Endothelial cell of umbilical vein (primary cell): Measurements from ENCODE around the gene FOXP1.

Experiments
- EZH2 ChIP-seq: IDR thresholded peaks from 2 replicates; pipeline ENCODE4 v1.6.1; 2012; ENCODE audit warnings: borderline replicate concordance, low read depth, mild to moderate bottlenecking, moderate library complexity, low read length, inconsistent platforms; ENCODE audit not compliant: severe bottlenecking
- FOS ChIP-seq: IDR thresholded peaks from 2 replicates; pipeline ENCODE4 v1.6.1; 2011; ENCODE audit warnings: mild to moderate bottlenecking, low read length, moderate library complexity, borderline replicate concordance; ENCODE audit not compliant: insufficient read depth
- GATA2 ChIP-seq: IDR thresholded peaks from 2 replicates; pipeline ENCODE4 v1.7.0; 2011; ENCODE audit warnings: low read depth, mild to moderate bottlenecking, moderate library complexity, mixed read lengths, low read length; ENCODE audit not compliant: insufficient read length, insufficient read depth
- JUN ChIP-seq: IDR thresholded peaks from 2 replicates; pipeline ENCODE4 v1.6.1; 2011; ENCODE audit warnings: borderline replicate concordance, low read depth; ENCODE audit not compliant: insufficient read length, insufficient read depth
- MYC ChIP-seq: IDR thresholded peaks from one replicate; pipeline ENCODE4 v1.6.1; 2011; ENCODE audit warnings: mild to moderate bottlenecking, low read depth, low read length
- POLR2A ChIP-seq: IDR thresholded peaks from 2 replicates; pipeline ENCODE4 v1.6.1; 2012; ENCODE audit warnings: low read depth, mild to moderate bottlenecking, control low read depth, low read length
- POLR2AphosphoS5 ChIP-seq: IDR thresholded peaks from 2 replicates; pipeline ENCODE4 v1.6.1; 2012; ENCODE audit warnings: low read depth, mild to moderate bottlenecking, control low read depth, low read length, moderate library complexity; ENCODE audit not compliant: insufficient read depth
- TF ChIP-seq, protein P1 (sequence below), 2 donors: IDR thresholded peaks; 1 replicate in 1 of 2; 2 replicates in 1 of 2; pipeline ENCODE4 v1.5.1; 2011; ENCODE audit warnings: low read length in 2 of 2, mild to moderate bottlenecking in 2 of 2, moderate library complexity in 2 of 2, control low read depth in 1 of 2, inconsistent platforms in 1 of 2, low read depth in 1 of 2; ENCODE audit not compliant: insufficient read depth in 1 of 2; ENCODE audit errors: extremely low read depth in 1 of 2
- TF ChIP-seq, protein P2 (sequence below): IDR thresholded peaks from 2 replicates; pipeline ENCODE4 v1.6.1; 2011; ENCODE audit not compliant: insufficient read depth, insufficient read length

DNA sequence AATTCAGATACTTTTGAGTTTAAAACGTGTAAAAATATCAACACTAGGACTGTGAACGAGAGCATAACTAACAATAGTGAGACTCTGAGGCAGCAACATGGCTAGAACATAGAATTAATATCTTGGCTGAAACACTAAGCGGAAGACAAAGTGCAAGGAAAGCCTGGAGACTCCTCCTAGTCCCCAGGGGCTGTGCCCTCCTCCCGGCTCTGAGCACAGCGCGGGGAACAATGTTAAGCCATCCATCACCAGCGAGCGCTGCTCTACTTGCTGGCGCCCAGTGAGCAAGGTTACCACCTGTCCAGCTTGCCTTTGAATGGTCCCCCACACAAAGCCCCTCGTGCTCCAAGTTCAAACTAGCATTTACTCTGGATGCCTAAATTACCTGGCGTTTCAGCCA is 436.9 kb downstream of the FOXP1 start:
- TF ChIP-seq, protein P1, sequence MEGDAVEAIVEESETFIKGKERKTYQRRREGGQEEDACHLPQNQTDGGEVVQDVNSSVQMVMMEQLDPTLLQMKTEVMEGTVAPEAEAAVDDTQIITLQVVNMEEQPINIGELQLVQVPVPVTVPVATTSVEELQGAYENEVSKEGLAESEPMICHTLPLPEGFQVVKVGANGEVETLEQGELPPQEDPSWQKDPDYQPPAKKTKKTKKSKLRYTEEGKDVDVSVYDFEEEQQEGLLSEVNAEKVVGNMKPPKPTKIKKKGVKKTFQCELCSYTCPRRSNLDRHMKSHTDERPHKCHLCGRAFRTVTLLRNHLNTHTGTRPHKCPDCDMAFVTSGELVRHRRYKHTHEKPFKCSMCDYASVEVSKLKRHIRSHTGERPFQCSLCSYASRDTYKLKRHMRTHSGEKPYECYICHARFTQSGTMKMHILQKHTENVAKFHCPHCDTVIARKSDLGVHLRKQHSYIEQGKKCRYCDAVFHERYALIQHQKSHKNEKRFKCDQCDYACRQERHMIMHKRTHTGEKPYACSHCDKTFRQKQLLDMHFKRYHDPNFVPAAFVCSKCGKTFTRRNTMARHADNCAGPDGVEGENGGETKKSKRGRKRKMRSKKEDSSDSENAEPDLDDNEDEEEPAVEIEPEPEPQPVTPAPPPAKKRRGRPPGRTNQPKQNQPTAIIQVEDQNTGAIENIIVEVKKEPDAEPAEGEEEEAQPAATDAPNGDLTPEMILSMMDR (IDR thresholded peaks at IDR 0.05; ENCODE audit: extremely low read depth in 1 of 2, insufficient read depth in 1 of 2, low read depth in 1 of 2, low read length in 2 of 2) = no peak
- TF ChIP-seq EZH2 (no peak), JUN (no peak), POLR2AphosphoS5 (no peak), POLR2A (no peak), MYC (no peak), GATA2 (no peak), FOS (no peak)
- TF ChIP-seq, protein P2, sequence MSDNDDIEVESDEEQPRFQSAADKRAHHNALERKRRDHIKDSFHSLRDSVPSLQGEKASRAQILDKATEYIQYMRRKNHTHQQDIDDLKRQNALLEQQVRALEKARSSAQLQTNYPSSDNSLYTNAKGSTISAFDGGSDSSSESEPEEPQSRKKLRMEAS = no peak
